CD4-positive, alpha-beta T cell treated with Interleukin-6 for 4 hours (primary cell): ENCODE measurements around the gene FBXO9.
"Not testable (repeated sequence)": the region's sequence is repeated elsewhere in the genome, so short reads cannot be mapped to it uniquely, and the experiment has no call there.

ENCODE experiments used
- DNase-seq: peaks from one replicate; pipeline ENCODE4 v3.0.0-alpha.2; 2020; ENCODE audit warnings: mixed read lengths

FBXO9 gene

DNA sequence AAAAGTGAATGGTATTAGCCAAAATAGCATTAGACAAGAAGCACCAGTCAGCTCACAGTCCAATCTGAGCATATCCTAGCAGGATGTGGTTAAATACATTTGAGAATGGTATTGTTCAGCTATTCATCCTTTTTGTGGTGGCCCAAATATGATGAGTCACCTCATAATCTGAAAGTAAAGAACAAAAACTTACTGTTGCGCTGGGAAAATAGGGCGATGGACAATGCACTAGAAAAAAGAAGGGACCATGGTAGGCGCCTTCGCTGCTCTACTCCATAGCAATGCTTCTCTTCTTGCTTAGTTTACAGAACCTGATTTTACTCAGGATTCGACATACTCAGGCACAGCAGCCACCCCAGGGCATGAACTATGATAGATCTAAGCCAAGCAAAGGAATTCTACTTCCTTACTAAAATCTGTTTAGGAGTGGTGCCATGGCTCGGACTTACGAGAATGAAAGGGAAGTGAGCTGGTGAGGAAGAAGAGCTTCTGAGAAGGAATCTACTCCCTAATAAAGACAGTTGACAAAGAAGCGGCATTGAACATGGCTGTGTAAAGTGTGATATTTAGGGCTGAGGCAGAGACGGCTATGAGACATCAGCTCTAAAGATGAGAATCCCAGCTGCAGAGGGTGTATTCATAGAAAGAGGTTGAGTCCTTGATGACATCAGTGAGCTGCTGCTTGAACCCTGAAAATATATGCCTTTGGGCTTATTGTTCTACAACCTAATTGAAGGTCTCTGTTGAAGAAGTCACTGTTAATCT lies 16.6 kb upstream of the FBXO9 start:
- DNase-seq: no peak

DNA sequence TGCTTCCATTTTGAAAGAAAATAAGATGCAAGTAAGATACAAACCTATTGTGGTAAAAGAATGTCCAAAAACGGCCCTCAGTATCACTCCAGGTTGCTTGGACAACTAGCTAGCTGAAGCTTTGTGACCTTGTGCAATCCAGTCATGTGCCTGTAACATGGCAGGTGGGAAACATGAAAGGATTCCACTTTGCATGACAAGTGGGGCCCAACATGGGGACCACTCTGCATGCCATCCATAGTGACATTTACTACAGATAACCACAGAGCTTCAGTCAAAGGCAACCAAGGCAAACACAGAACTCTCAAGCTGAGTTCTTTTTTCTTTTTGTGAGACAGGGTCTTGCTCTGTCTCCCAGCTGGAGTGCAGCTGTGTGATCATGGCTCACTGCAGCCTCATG lies 15.8 kb upstream of the FBXO9 start:
- DNase-seq: no peak

DNA sequence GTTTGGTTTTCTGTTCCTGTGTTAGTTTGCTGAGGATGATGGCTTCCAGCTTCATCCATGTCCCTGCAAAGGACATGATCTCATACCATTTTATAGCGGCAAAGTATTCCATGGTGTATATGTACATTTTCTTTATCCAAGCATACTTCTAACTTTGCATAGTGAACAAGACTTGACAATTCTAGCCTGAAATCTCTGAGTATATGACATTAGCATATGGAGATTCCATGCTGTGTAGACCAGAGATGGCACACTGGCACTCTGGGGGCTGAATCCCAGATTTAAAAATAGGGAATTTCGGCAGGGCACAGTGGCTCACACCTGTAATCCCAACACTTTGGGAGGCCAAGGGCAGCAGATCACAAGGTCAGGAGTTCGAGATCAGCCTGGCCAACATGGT lies 13.1 kb upstream of the FBXO9 start:
- DNase-seq: not testable (repeated sequence)

DNA sequence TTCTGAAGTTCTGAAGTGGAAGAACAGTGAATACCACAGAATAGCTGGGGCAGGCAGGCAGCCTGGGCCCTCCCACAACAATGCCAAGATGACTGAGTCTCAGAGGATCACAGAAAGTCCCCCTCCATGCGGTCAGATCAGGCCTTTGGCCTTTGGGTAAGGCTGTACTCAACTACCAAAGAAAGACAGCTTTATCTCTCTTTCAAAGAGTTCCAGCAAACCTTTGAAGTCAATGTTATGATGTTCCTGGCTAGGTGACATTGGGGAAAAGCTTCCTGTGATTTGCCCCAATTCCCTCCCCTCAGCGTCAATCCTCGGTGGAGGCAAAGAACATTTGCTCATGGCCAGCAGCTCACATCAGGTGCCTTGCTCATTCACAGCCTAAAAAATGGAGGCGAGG lies 10.7 kb upstream of the FBXO9 start:
- DNase-seq: no peak

DNA sequence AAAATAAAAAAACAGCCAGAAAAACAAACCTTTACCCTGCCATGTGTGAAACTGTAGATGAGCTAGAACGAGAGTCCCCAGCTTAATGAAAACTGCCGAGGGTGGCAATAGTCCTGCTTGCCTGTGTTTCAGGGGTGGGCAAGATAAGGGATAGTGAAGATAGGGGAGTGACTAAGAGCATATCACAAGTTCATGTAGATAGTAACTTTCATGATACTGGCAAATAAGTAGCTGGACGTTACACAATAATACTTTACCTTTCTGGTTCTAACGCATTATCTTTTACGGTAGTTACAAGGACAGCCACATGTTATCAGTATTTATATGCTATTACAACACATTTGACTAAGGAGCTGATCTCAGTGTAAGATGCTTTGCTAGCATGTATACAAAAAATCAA lies 9.3 kb upstream of the FBXO9 start:
- DNase-seq: no peak

DNA sequence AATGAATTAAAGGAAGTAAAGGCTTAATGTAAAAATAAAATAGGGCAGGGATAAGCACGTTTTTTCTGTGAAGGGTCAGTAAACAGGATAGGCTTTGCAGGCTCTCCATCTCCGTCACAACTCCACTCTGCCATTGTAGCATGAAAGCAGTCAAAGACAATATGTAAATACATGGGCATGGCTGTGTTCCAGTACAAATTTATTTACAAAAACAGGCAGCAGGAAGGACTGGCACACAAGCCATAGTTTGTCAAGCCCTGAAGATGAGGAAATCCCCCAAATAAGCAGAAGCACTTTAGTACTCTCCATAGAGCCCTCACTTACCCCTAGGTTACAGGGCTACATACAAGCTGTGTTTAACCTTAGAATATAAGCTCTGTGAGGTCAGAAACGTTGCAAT lies 8.9 kb upstream of the FBXO9 start:
- DNase-seq: no peak

DNA sequence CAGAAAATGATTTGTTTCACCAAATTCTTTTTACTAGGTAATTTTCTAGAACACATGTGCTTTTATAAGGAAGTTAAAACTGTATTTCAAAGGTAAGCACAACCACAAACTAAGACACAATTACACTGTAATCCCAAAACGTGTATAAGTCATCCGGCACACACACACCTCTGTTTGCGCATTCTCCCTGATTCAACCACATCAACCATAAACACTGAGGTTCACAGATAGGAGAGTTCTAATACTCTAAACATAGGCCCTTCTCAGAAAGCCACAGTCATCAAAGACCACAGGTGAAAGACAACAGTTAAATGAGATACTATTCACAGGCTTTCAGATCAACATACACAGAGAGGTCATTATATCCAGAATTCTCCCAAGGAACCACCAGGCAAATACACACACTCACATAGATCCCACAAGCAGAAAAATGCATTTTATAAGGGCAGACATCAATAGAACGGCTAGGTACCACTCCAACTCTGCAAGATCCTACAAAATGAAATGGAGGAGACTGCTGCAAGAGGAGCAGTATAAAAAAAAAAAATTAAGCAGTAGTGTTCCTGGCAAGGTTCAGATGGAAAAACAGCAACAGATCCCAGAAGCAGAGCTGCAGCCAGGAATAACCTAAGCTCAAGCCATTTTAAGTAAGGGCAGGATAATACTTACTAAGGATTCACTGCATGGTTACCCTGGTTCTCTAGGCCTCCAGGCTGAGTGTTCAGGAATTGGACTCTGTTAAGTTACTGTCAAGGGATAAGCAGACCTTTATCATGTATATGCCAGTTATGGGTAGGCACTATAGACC lies 6.6 kb upstream of the FBXO9 start:
- DNase-seq: no peak

DNA sequence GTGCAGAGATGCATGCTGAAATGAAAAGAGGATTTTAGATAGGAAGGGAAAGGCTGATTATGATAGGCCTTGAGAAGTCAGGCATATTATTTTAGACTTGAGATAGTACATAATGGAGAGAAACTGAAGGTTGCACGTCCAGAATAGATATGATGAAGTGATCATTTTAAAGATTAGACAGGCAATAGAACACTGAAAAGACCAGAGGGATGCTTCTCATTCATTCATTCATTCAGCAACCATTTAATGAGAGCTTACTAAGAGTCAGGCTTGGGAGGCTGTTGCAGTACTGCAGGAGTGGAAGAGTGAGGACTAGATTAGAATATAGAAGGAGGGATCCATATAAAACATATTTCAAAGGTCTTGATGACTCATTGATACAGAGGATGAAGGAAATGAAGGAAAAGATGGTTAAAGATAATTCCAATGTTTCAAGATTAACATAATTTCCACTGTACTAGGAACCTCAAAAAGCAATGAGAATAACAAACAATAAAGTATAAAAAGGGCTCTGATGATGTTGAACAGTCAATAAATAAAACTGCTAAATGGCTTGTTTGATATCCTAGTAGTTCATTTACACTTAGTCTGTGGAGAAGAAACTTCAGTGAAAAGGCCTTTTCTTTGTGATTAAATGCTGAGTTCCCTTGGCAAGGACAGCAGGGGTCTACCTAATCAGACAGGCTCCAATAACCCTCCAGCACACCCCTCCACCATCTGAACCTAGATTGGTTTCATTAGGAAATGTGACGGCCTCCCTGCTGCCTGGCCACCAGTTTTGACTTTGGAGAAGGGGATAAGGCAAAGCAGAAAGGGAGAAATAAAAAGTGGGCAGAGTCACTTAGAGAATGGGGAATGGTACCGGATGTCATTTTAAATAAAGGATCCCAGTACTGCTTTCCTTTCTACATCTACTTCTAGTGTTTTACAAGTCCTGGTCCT lies 5.3 kb upstream of the FBXO9 start:
- DNase-seq: no peak

DNA sequence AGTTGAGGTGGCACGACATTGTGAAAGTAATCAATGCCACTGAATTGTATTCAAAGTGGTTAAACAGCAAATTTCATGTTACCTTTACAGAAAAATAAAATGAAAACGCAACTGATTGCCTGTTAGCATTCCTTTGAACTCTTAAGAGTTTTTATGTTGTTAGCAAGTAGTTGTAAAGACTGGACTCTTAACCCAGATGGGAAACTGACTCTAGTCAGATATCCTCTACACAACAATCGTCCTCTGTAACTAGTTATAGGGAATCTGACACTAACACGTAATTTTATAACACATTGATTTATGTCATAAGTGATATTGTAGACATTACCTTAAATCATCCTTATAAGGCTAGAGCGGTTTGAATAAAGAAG lies 3.0 kb upstream of the FBXO9 start:
- DNase-seq: no peak

DNA sequence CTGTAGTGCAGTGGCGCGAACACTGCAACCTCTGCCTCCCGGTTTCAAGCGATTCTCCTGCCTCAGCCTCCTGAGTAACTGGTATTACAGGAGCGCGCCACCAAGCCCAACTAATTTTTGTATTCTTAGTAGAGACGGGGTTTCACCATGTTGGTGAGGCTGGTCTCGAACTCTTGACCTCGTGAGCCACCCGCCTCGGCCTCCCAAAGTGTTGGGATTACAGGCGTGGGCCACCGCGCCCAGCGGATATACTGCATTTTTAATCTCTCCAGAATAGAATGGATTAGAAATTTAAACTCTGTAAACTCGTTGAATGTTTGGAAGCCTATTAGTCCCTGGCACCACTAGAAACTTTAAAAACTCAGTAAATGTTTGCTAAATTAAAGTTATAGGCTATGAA lies 949 bp upstream of the FBXO9 start:
- DNase-seq: not testable (repeated sequence)

DNA sequence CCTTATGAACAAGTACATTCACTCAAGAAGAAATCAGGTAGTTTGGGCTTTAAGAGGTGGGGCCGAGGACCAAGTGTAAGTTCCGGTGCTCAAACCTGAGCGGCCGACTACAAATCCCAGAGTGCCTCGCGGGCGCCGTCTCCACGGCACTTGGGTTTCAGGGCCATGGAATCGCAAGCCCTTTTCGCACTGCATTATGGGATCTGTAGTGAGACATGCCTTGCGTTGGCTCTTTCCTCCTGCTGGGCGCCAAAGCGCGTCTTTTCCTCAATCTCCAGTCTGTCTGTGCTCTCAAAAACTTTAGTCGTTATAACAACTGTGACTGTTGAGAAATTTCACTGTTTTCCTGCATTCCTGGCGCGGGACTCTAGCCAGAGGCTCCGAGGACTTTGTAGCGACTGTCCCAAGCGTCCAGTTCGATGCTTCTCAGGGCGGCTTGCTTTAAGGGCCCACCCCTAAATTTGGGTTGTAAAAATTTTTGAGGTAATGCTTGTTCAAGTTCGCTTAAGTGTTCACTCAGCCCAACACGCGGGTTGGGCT lies 408 bp upstream of the FBXO9 start:
- DNase-seq: peak; percentile 96

DNA sequence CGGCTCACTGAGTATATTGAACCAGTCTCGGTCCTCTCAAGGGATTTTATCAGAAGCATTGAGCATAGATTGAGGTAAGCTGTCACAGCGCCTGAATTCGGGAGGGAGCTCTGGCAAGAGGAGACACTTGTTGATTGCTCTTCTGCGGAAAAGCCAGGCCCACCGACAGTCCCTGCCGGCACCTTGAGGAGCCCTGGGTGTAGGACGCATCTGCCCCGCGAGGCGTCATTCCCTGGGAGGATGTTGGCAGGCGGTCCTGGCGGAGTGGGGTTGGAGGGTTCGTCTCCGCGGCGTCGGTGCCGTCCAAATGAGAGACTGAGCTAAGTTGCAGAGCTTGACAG lies 843 bp downstream of the FBXO9 start:
- DNase-seq: peak; percentile 37

DNA sequence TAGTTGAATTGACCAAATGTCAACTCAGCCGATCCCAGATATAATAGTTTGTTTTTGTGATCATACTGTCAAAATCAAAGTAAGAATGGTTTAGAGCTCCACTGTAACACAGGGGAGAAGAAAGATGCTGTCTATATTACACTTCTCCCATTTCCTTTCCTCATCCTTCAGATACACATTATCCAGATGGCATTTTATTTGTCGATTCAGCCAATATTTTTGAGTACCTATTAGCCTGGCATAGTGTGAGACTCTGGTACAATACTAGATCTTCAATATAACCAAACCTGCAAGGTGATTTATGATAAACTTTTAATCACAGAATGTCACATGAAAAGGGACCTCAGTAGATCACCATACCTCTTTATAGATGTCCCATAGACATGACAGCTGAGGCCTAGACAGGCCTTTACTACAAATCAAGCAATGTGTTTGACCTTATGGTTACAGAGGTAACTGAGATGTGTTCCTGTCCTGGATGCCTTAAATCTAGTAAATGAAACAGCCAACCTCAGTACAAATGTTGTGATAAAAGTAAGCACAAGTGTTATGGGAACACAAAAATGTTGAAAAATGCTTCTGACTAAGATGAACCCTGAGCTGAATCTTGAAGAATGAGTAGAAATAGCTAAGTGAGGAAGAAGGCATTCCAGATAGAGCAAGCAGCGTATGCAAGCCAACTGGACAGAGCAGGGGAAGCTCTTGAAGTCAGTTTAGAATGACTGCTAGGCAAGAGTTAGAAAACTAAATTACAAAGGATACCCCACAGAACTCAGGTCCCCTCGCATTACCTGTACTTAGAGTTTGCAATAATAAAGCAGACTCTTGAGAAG lies 1.9 kb downstream of the FBXO9 start:
- no peak for DNase-seq

DNA sequence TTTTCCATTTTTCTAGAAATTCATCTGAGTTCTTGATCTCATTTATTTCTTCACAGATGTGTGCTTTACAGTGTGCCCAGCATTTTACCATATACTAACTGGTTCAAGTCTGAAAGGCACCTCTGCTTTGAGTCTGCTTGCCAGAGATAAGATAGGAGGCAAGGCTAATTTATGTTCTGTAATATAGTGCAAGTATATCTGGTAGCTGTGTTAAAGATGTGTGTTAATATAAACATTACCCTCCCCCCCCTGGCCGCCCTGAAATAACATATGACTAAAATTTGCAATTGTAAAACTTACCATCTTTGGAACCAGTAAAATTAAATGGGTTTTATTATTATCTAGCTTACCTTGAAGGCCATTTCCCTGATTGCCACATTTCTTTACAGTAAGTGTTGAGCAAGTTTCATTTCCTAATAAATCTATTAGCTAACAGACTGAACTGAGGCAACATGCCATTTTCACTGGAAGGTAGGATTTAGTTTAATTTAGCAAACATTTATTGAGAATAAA lies 2.7 kb downstream of the FBXO9 start:
- DNase-seq: no peak

DNA sequence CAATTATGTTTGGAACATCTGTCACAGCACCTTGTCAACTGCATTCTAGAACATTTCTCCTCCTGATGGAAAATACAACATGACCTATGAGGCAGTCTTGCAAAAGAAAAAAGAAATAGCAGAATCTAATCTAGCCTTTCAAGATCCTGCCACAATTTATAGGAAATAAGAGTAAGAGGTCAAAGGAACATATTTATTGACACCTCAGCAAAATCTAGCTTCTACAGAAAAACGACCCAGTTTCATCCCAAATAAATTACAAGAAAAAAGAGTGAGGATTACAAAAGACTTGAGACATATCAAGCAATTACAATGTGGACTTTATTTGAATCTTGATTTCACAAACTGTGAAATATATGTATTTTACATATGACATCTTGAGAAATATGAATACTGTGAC lies 4.2 kb downstream of the FBXO9 start:
- DNase-seq: no peak

DNA sequence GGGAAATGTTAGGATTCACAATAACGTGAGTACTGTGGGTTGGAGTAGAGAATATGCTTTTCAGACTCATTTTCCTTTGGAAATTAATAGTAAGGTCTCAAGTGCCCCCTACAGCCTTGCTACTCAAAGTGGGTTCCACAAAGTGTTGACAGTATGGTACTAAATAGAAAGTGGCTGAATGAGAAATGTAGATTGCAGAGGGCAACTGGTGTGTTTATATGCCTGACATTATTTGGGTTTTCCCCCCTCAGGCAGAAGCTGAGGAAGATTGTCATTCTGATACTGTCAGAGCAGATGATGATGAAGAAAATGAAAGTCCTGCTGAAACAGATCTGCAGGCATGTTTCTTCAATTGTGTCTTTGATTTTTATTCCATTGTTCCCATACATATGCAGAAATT lies 5.6 kb downstream of the FBXO9 start:
- DNase-seq: no peak

DNA sequence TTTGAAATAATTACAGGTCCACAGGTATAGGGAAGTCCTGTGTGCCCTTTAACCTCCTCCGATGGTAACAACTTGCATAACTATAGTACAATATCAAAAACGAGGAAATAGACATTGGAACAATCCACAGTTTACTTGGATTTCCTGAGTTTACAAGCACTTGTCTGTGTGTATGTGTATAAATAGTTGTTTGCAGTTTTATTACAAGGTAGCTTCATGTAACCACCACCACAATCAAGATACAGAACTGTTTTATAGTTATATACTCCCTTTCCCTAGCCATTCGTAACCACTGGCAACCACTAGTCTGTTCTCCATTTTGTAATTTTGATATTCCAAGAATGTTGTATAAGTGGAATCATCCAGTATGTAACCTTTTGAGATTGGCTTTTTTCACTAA lies 9.1 kb downstream of the FBXO9 start:
- DNase-seq: no peak

DNA sequence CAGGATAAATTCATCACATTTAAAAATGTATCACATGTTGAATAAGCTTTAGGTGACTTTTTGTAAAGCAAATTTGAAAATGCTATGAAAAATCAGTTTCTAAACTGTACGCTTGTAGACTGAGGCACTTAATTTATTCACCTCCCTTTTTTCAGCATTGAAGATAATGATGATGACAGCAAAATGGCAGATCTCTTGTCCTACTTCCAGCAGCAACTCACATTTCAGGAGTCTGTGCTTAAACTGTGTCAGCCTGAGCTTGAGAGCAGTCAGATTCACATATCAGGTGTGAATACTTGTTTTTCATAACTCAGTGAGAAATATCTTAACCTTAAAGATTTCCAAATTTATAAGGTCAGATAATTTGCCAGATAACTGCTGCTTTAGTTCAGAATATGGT lies 15.6 kb downstream of the FBXO9 start:
- DNase-seq: no peak

DNA sequence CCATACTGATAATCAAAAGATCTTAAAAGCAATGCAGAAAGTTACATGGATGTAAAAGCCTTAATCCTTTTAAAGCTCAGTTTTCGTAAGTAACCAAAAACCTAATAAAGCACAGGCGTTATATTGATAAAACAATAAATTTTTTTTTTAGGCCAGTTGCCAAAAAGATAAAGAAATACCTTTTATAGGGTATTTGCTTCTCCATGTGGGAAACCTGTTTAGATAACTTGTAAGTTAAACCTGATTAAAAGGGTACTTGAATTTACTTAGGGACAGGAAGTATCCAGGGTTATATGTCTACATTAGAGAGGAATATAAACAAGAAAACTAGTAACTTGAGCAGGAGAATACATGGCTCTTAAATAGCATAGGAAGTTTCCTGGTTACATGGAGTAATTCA lies 21.1 kb downstream of the FBXO9 start:
- no peak for DNase-seq

DNA sequence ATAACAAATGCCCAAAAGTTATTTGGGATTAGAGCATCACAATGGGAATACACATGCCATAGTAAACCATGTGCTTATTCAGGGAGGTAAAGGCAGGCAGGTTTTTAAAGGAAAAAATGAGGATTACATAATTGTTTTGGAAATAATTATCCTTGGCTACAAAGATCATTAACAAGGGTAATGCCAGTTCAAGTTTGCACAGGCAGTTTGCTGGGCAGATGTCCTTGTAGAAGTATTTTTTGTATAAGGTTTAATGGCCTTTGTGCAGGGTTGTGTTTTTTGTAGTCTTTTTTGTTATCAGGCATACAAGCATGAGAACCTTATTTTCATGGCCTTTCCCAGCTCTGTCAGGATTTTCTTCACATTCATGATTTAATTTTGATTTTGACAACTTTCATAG lies 24.7 kb downstream of the FBXO9 start:
- no peak for DNase-seq

DNA sequence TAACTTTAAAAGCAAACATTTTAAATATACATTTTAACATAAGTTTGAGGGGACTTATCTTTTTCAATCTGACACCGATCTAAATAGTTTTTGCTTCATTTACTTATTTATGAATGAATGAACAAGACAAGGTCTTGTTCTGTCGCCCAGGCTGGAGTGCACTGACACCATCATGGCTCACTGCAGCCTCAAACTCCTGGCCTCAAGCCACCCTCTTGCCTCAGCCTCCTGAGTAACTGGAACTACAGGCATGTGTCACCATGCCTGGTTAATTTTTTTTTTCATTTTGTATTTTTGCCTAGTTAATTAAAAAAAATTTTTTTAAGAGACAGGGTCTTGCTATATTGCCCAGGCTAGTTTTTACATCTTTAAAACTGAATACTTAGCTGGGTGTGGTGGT lies 25.4 kb downstream of the FBXO9 start:
- DNase-seq: no peak

DNA sequence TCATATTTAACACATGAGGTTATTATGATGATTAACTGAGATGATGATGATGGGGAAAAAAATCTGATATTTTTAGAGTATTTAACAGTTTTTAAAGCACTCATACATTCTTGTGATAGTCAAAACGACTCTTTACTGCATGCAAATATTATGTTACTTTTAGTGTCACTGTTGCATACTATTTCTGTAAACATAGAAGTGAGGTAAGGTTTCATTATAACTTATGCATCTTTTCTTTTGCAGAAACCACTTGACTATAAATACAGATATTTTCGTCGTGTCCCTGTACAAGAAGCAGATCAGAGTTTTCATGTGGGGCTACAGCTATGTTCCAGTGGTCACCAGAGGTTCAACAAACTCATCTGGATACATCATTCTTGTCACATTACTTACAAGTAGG lies 30.1 kb downstream of the FBXO9 start:
- no peak for DNase-seq
